ENCODE results near the gene RFWD3. TPM values are rescaled to one million over a fixed set of nuclear protein-coding genes. Genes with fewer than 3 reads are reported as not detected.

Gene RFWD3
- total RNA-seq = 10 to 100 TPM; 20.3 to 33.5 (median 23.0) TPM

- 1% methylated on average over 40 to 63 of the region's 63 CpGs for WGBS, 2 donors
- intact Hi-C loops (cut with DNase I; ENCODE audit: low total_unique reads) = no loop called here
- TF ChIP-seq POLR2A (IDR thresholded peaks at IDR 0.05) (no peak), CTCF (IDR thresholded peaks at IDR 0.05) (no peak)
- DNase-seq (ENCODE audit: low spot score in 2 of 2) = peak; percentile 99 to 100
- H3K4me3 ChIP-seq (ENCODE audit: low read depth, poor library complexity, severe bottlenecking) = peak within 1 kb of the TSS; percentile 63
These were observed at the start of gene RFWD3 for GRCh38 chr16:74666425-74667254. Gene RFWD3 (minus strand): TSS chr16:74666877. CDS start chr16:74661449, 5,428 bp downstream.

- DNase-seq (ENCODE audit: low spot score in 2 of 2) = no peak
- no peak for TF ChIP-seq CTCF (IDR thresholded peaks at IDR 0.05)
- TF ChIP-seq POLR2A (IDR thresholded peaks at IDR 0.05) = no peak
- intact Hi-C loops (cut with DNase I; ENCODE audit: low total_unique reads) = no loop called here
- WGBS, 2 donors = 74 to 90% methylated on average over 14 to 15 of the region's 15 CpGs
- no peak overlapping the region for H3K4me3 ChIP-seq (ENCODE audit: low read depth, poor library complexity, severe bottlenecking)
These were observed 49.7 kb upstream of the RFWD3 start for GRCh38 chr16:74716355-74716754.

- TF ChIP-seq CTCF (IDR thresholded peaks at IDR 0.05) = no peak
- TF ChIP-seq POLR2A (IDR thresholded peaks at IDR 0.05) = no peak
- intact Hi-C loops (cut with DNase I; ENCODE audit: low total_unique reads) = no loop called here
- no peak for DNase-seq (ENCODE audit: low spot score in 2 of 2)
- 84 to 89% methylated on average over 9 to 10 of the region's 10 CpGs for WGBS, 2 donors
- H3K4me3 ChIP-seq (ENCODE audit: low read depth, poor library complexity, severe bottlenecking) = no peak overlapping the region
These were observed 47.2 kb upstream of the RFWD3 start for GRCh38 chr16:74713876-74714275.

GRCh38 chr16:74713325-74713724, 46.6 kb upstream of the RFWD3 start:
- no peak overlapping the region for H3K4me3 ChIP-seq (ENCODE audit: low read depth, poor library complexity, severe bottlenecking)
- TF ChIP-seq CTCF (IDR thresholded peaks at IDR 0.05) = no peak
- no peak for TF ChIP-seq POLR2A (IDR thresholded peaks at IDR 0.05)
- 72 to 78% methylated on average over 10 of the region's 10 CpGs for WGBS, 2 donors
- intact Hi-C loops (cut with DNase I; ENCODE audit: low total_unique reads) = no loop called here
- DNase-seq (ENCODE audit: low spot score in 2 of 2) = no peak

GRCh38 chr16:74711938-74712337, 45.3 kb upstream of the RFWD3 start:
- H3K4me3 ChIP-seq (ENCODE audit: low read depth, poor library complexity, severe bottlenecking) = no peak overlapping the region
- TF ChIP-seq CTCF (IDR thresholded peaks at IDR 0.05) (no peak), POLR2A (IDR thresholded peaks at IDR 0.05) (no peak)
- intact Hi-C loops (cut with DNase I; ENCODE audit: low total_unique reads) = no loop called here
- 92 to 94% methylated on average over 12 of the region's 12 CpGs for whole genome bisulfite sequencing, 2 donors
- no peak for DNase-seq (ENCODE audit: low spot score in 2 of 2)

All from lower leg skin (tissue), 4 donors.